Activated CD4-positive, alpha-beta T cell treated with anti-CD3 and anti-CD28 coated beads, Interleukin-2, amount 50 U/mL, for 4 hours (primary cell): Measurements from ENCODE around the gene KIF25.

Experiments used
- DNase-seq, 2 experiments: peaks; one replicate each; pipeline ENCODE4 v3.0.0-alpha.2; 2020

Gene KIF25

GRCh38 chr6:168053086-168053956, 55.9 kb downstream of the KIF25 start:
- DNase-seq: no peak

GRCh38 chr6:168053957-168054471, 56.5 kb downstream of the KIF25 start:
- DNase-seq: no peak

- no peak for DNase-seq
Measured at GRCh38 chr6:168054765-168055560, 57.5 kb downstream of the KIF25 start.

GRCh38 chr6:168055696-168056489, 58.4 kb downstream of the KIF25 start:
- DNase-seq: no peak

- no peak for DNase-seq
Measured at GRCh38 chr6:168056892-168057527, 59.5 kb downstream of the KIF25 start.

- DNase-seq: no peak
Measured at GRCh38 chr6:168057836-168058235, 60.4 kb downstream of the KIF25 start.

- no peak for DNase-seq
Measured at GRCh38 chr6:168058691-168059551, 61.5 kb downstream of the KIF25 start.

- no peak for DNase-seq
Measured at GRCh38 chr6:168060521-168060931, 63.1 kb downstream of the KIF25 start.

GRCh38 chr6:168061269-168062210, 64.1 kb downstream of the KIF25 start:
- DNase-seq: no peak

- no peak for DNase-seq
Measured at GRCh38 chr6:168062346-168063289, 65.1 kb downstream of the KIF25 start.

- no peak for DNase-seq
Measured at GRCh38 chr6:168063431-168063830, 66.0 kb downstream of the KIF25 start.

GRCh38 chr6:168064226-168064807, 66.8 kb downstream of the KIF25 start:
- no peak for DNase-seq

GRCh38 chr6:168067081-168067759, 69.7 kb downstream of the KIF25 start:
- no peak for DNase-seq

GRCh38 chr6:168070804-168071203, 73.3 kb downstream of the KIF25 start:
- no peak for DNase-seq

GRCh38 chr6:168071620-168072019, 74.1 kb downstream of the KIF25 start:
- no peak for DNase-seq

GRCh38 chr6:168072261-168072660, 74.8 kb downstream of the KIF25 start:
- no peak for DNase-seq

- no peak for DNase-seq
Measured at GRCh38 chr6:168072730-168073129, 75.3 kb downstream of the KIF25 start.
